GM18861 (cell line): ENCODE data around the gene RASSF6.
"Not testable (repeated sequence)": the region's sequence is repeated elsewhere in the genome, so short reads cannot be mapped to it uniquely, and the experiment has no call there.

ENCODE experiments used
- ATAC-seq: cut with Tn5 transposase; IDR thresholded peaks from one replicate; pipeline ENCODE4 v1.9.1; 2021; ENCODE audit not compliant: unreplicated experiment

Gene RASSF6

GRCh38 chr4:73612032-73612431 is 8.2 kb downstream of the RASSF6 start:
- ATAC-seq = no peak

DNA sequence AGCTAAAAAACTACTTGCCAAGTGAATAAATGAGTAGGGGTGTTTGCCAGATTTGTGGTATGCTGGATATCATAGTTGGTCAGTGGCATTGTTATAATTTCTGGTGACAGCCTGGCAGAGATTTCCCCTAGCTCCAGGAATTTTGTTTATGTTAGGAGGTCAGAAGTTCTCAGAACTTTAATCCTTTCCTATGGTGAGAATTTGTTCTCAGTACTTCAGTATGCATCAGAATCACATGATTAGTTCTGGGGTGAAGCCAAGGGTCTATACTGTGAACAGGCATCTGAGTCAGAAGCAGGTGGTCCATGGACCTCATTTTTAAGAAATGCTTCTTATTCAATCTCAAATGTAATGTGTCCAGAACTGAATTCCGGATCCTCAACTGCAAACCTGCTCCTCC is 10.5 kb downstream of the RASSF6 start:
- ATAC-seq = no peak

DNA sequence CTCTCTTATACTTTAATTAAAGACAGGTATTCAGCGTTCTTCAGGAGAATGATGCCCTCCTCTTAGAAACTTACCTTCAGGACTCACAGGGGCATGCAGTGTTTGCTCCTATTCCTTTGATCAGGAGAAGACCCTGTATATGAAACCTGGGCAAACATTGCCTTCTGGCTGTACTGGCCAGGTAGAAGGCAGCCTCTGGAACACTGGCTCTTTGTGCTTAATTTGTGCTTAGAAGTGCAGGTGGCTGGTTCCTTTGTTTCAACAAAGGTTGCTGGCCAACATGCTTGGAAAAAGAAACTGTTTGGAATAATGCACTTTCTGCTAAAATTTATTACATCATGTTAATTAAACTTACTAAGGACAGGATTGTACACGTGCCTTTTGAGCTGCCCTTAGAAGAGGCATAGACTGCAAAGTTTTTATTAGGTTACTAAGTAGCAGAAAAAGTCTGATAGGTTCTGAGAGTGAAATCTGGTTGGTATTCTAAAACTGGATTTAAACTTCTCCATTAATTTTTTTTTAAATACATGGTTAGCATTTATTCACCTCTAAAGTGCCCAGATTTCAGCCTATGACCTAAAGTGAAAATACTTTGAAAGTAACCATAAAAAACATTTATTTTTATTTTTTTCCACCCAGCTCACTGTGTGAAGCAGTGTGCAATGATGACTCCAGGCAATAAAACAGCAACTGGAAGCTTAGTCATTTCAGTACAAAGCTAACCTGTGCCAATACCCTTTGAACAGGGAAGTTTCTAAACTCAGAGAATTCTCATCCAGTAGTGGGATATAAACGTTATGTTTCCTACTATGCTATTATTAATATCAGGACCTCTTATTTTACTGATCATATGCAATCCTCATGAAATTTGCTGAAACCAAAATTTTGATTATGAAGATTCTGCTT is 11.3 kb downstream of the RASSF6 start:
- ATAC-seq = no peak

- ATAC-seq = no peak
Observed at GRCh38 chr4:73607375-73608033, 12.7 kb downstream of the RASSF6 start.

DNA sequence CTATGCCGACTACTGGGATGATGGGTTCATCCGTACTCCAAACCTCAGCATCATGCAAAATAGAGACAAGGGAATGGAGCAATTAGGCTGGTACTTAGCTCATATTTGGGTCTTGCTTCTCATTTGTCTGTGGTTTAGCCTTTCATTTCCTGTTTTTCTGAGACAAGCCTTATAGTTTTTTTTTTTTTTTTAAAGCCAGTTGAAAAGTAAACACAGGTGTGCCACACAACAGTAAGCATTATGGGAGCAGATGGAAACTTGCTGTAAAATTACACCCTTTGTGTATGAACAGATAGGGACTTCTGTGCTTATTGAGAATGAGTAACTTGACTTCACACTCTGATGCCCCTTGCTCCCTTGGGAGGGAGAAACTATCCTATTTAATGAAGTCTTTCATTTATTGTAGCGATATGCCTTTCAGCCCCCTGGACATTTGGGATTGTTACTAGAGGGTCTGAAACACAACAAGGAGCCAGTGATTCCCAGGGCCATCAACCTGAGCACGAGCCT is 13.7 kb downstream of the RASSF6 start:
- ATAC-seq = peak; percentile 73

DNA sequence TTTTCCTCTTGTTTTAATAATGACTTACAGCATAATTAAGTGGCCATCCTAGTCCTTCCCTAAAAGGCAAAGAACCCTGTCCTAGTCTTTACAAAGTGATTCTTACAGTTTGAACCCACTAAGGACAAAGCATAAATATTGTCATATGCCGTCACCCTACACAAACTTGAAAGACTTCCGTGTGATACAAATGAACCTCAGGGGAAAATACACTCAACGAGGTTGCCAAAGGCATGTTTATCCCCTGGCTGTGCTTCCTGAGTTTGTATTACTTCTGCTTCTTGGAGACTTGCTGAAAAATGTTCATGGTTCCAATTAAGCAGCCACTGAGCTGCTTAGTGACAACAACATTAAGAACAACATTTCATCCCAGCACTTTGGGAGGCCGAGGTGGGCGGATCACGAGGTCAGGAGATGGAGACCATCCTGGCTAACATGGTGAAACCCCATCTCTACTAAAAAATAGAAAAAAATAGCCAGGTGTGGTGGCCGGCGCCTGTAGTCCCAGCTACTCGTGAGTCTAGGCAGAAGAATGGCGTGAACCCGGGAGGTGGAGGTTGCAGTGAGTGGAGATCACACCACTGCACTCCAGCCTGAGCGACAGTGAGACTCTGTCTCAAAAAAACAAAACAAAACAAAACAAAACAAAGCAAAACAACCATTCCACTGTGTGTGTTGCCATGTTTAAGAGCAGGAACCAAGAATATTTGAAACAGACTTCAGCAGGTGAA is 16.2 kb downstream of the RASSF6 start:
- no peak for ATAC-seq

DNA sequence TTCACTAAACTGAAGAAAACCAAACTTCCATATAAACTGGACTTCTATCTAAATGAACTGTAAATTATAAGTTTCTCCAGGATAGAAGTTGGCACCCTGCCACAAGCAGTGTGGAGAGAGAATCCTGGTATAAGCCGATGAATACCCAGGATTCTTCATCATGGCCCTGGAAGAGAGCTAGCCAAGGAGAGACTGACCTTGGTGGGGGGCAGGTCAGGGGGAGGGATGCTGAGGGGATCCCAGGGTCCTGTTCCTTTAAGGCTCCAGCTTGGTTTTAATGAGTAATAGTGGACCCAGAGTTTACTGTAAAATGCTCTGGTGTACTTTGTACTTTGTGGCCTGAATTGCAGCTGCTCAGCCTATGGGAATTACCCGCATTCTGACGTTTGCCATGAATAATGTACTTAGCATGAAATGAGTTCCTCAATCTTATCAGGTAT is 16.9 kb downstream of the RASSF6 start:
- peak; percentile 48 for ATAC-seq

DNA sequence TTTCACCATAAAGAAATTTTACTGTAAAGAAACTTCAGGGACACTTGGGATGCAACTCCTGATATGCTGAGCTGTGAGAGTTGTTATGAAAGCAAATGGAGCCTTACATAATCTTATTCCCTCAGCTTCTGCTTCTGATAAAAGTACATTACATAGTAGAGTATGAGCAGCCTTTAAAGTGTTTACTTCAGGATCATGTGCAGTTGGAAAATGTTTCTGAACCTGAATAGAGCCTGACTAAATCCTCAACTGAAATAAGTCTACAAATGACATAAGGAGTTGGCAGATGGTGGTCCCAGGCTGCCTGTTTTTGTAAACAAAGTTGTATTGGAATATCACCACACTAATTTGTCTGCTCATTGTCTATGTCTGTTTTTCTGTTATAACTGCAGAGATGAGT is 19.3 kb downstream of the RASSF6 start:
- ATAC-seq = no peak

DNA sequence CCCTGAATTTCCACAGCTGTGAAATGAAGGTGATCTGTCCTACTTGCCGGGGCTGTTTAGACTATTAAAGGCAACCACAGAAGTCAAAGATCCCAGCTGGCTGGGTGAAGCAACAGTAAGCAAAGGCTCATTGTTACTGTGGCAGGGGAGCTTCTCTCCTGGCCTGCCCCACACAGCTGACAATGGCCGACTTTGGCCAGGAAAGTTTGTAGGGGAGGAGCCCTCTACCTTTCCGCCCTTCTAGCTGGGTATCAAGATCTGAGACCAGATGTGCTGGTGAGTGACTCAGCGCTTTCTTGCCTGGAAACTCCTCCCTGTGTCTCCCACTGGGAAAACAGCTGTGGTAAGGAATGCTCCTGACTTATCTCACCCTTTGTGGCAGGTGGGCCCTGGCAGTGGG is 21.1 kb downstream of the RASSF6 start:
- no peak for ATAC-seq

- no peak for ATAC-seq
Observed at GRCh38 chr4:73597594-73597993, 22.6 kb downstream of the RASSF6 start.

- ATAC-seq = not testable (repeated sequence)
Observed at GRCh38 chr4:73597183-73597582, 23.1 kb downstream of the RASSF6 start.

GRCh38 chr4:73596001-73596400 is 24.2 kb downstream of the RASSF6 start:
- ATAC-seq = no peak

DNA sequence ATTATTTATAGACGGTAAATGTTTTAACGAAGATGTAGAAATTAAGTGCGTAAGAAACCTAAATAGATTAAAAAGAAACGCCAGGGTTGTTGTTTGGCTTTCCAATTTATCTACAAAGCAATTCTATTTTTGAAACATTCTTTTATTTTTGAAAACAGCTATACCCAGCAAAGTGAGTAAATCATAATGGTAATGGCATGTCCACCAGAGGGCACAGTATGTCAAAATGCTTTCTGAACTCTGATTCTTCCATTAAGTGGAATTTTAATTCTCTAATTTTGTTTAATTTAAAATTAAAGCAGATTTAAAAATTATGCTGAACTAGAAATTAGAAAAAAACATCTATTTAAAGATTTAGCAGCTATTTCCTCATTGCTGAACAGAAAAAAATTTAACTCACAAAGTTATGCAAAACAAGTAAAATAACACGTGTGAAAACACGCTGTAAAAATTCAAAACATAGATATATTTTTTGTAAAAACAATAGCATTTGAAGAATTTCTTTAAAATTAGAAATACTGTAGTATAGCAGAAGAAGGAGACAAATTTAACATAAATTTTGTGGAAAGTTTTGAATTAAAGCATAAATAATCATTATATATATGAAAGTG is 26.5 kb downstream of the RASSF6 start:
- ATAC-seq = no peak

GRCh38 chr4:73589887-73590801 is 30.1 kb downstream of the RASSF6 start:
- ATAC-seq = peak; percentile 91

GRCh38 chr4:73589261-73589847 is 30.9 kb downstream of the RASSF6 start:
- peak; percentile 22 for ATAC-seq

DNA sequence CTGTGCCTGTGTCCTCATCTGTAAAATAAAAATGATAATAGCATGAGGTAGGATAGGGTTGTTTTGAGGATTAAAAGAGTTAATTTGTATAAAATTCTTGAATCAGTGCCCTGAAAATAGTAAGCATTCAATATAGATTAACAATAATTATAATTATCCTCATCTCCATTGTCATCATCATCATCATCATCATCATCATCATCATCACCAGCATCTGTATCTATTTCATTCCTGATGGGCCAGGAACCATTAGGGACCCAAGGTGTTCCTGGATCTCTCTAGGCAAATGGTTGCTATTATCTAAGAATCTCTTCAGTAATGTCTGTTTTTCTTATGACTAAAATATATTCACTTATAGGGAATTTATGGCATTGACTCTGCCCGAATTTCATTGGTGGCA is 31.6 kb downstream of the RASSF6 start:
- no peak for ATAC-seq

DNA sequence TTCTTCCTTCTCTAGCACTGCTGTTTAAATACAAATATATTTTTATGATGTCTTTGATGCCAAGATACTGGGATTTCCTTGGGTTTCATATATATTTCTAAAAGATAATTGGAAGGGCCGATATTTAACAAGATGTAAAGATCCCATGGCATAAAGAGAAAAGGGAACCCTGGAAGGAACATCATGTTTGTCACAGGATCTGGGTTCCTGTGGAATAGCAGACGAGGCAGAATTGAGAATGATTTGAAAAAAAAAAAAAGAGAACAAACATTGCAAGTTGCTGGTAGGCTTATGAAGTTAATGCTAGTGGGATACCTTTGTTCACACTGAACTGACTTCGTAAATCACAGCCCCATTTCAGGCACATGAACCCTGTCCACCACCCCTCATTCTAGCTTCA is 33.6 kb downstream of the RASSF6 start:
- no peak for ATAC-seq

DNA sequence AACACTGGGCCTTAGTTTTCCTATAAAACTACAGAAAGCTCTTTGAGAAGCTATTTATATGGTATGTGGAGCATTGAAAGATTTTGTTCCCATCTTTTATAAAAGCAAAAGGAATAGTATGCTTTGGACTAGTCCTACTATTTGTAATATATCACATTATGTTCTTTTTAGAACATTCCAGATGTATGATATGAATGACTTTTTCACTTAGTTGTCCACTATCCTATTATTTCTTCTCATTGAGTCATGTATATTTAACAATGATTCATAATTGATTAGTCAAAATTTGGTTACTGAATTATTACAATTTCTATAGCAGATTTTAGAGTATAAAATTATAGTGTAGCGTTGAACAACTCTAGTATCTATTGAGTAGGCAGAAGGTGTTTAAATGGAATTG is 34.2 kb downstream of the RASSF6 start:
- ATAC-seq = no peak

DNA sequence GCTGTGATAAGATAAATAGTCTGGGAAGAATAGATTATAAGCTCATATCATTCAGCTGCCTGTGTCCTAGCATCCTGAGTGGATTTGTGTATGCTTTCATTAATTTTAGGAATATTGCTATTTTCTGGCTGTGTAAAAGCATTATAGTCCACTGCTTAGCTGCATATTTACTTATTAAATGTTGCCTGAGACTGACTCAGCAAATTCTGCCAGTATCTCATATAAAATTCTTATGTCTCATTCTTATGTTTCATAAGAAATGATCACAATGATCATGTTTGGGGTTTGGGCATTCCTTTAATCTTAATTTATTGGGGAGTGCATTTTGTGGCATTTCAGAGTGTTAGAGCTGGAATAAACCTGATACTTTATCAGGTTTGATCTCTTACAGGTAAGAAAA is 34.9 kb downstream of the RASSF6 start:
- ATAC-seq = no peak

DNA sequence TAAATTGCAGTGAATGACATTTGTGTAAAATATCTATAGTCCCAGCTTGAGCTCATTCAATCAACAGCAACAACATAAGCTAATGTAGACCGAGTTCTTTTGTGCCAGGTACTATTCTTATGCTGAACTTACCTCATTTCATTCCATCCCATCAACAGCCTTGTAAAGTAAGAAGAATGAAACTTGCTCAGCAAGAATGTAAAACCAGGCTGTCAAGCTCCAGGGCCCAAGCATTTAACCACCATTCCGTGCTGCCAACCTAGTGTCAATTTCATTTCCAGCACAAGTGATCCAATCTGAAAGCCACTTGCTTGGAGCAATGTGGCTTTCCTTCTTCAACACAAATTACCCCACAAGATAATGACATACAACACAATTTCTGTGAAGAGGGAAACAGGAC is 36.6 kb downstream of the RASSF6 start:
- no peak for ATAC-seq
